ENCODE measurements around the gene MED8. TPM values are rescaled to one million over a fixed set of nuclear protein-coding genes. Genes with fewer than 3 reads are reported as not detected.
"Not testable (repeated sequence)": the region's sequence is repeated elsewhere in the genome, so short reads cannot be mapped to it uniquely, and the experiment has no call there.

The MED8 gene
- total RNA-seq, 1 experiment from 2014 or later: 61.6 TPM

DNA sequence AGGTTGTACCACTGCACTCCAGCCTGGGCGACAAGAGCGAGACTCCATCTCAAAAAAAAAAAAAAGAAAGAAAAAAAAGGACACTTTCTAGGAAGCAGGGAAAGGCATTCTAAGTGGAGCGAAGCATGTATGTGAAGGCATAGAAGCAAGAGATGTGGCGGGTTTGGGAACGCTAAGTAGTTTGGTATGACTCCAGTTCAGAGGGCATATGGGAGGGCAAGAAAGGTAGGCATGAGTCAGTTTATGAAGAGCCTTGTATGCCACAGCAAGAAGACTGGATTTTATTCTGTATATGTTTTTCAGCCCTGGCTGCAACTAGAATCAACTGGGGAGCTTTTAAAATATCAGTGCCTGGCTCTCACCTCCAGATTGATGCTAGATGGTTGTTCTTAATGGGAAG is 17.4 kb downstream of the MED8 start:
- no peaks in the 10 kb centered on the region for H3K27me3 Mint-ChIP-seq (ENCODE audit: insufficient read depth, unreplicated experiment)
- POLR2A ChIA-PET: interaction anchor here (2.6 to 7.3 kb wide), 2 partner anchors 14 to 17 kb away, joined by 10 to 48 read pairs; partner anchors contain the start of genes CDC20, MED8 and SZT2
- TF ChIP-seq, protein P1, sequence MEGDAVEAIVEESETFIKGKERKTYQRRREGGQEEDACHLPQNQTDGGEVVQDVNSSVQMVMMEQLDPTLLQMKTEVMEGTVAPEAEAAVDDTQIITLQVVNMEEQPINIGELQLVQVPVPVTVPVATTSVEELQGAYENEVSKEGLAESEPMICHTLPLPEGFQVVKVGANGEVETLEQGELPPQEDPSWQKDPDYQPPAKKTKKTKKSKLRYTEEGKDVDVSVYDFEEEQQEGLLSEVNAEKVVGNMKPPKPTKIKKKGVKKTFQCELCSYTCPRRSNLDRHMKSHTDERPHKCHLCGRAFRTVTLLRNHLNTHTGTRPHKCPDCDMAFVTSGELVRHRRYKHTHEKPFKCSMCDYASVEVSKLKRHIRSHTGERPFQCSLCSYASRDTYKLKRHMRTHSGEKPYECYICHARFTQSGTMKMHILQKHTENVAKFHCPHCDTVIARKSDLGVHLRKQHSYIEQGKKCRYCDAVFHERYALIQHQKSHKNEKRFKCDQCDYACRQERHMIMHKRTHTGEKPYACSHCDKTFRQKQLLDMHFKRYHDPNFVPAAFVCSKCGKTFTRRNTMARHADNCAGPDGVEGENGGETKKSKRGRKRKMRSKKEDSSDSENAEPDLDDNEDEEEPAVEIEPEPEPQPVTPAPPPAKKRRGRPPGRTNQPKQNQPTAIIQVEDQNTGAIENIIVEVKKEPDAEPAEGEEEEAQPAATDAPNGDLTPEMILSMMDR (IDR thresholded peaks at IDR 0.05; ENCODE audit: unreplicated experiment): no peak
- no TSS peak for BruUV-seq (replicated peaks)
- no peak overlapping the region for H3K27ac Mint-ChIP-seq (ENCODE audit: low read depth, unreplicated experiment)
- H3K4me3 Mint-ChIP-seq (ENCODE audit: unreplicated experiment): no peak overlapping the region
- CTCF ChIA-PET: no interaction called here
- DNase-seq (ENCODE audit: unreplicated experiment): no peak
- H3K4me1 Mint-ChIP-seq (ENCODE audit: insufficient read depth, unreplicated experiment): peaks cover 12% of the 10 kb centered on the region
- intact Hi-C loops (cut with micrococcal nuclease): no loop called here
- H3K9me3 Mint-ChIP-seq (ENCODE audit: unreplicated experiment): no peaks in the 10 kb centered on the region
- no peaks in the 10 kb centered on the region for H3K36me3 Mint-ChIP-seq (ENCODE audit: insufficient read depth, unreplicated experiment)

DNA sequence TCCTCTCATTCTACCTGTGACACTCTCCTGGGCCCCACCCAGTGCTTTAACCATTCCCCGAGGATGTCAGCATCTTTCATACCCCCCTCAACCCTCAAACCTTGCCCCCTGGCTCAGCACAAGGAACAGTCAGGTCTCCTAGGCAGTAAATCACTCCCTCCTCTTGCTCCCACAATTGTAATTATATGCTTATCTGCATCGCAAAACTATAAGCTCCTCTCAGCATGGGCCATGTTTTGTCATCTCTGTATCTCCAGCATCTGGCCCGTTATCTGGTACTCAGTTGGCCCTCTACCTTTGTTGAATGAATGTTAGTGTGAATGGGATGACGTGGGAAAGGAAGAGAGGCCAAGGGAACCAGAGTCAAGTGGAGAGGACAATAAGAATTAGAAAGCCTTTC is 19.0 kb downstream of the MED8 start:
- no peak for DNase-seq (ENCODE audit: unreplicated experiment)
- Mint-ChIP-seq H3K9me3 (ENCODE audit: unreplicated experiment) (no peaks in the 10 kb centered on the region), H3K27me3 (ENCODE audit: insufficient read depth, unreplicated experiment) (no peaks in the 10 kb centered on the region), H3K36me3 (ENCODE audit: insufficient read depth, unreplicated experiment) (peaks cover 7% of the 10 kb centered on the region), H3K4me3 (ENCODE audit: unreplicated experiment) (no peak overlapping the region), H3K27ac (ENCODE audit: low read depth, unreplicated experiment) (peak overlapping the region; percentile 24), H3K4me1 (ENCODE audit: insufficient read depth, unreplicated experiment) (peaks cover 21% of the 10 kb centered on the region)
- ChIA-PET POLR2A (interaction anchor here (1.3 kb wide), 1 partner anchor 144 kb away, joined by 4 read pairs; no protein-coding TSS in a partner anchor), CTCF (interaction anchor here (1.0 to 1.8 kb wide), 2 partner anchors 12 to 20 kb away, joined by 3 to 6 read pairs; partner anchors contain the start of genes MED8 and SZT2)
- intact Hi-C loops (cut with micrococcal nuclease): no loop called here
- no TSS peak for BruUV-seq (replicated peaks)
- TF ChIP-seq, protein P1 (IDR thresholded peaks at IDR 0.05; ENCODE audit: unreplicated experiment): no peak

DNA sequence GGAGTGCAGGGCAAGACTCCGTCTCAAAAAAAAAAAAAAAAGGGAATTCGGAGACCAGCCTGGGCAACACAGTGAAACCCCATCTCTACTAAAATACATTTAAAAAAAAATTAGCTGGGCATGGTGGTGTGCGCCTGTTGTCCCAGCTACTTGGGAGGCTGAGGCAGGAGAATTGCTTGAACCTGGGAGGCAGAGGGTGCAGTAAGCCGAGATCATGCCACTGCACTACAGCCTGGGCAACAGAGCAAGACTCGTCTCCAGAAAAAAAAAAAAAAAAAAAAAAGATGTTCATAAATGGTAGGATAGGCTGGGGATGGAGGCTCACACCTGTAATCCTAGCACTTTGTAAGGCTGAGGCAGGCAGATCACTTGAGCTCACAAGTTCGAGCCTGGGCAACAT is 19.8 kb downstream of the MED8 start:
- H3K27me3 Mint-ChIP-seq (ENCODE audit: insufficient read depth, unreplicated experiment); H3K4me3 Mint-ChIP-seq (ENCODE audit: unreplicated experiment); H3K36me3 Mint-ChIP-seq (ENCODE audit: insufficient read depth, unreplicated experiment); H3K27ac Mint-ChIP-seq (ENCODE audit: low read depth, unreplicated experiment); BruUV-seq (replicated peaks); intact Hi-C loops (cut with micrococcal nuclease); DNase-seq (ENCODE audit: unreplicated experiment); H3K9me3 Mint-ChIP-seq (ENCODE audit: unreplicated experiment): not testable (repeated sequence)
- POLR2A ChIA-PET: interaction anchor here (1.3 to 4.9 kb wide), 2 partner anchors 19 to 143 kb away, joined by 4 to 69 read pairs; partner anchors contain the start of genes MED8 and SZT2
- CTCF ChIA-PET: interaction anchor here (0.7 to 1.0 kb wide), 2 partner anchors 13 to 139 kb away, joined by 3 read pairs; no protein-coding TSS in a partner anchor
- H3K4me1 Mint-ChIP-seq (ENCODE audit: insufficient read depth, unreplicated experiment): peaks cover 28% of the 10 kb centered on the region

DNA sequence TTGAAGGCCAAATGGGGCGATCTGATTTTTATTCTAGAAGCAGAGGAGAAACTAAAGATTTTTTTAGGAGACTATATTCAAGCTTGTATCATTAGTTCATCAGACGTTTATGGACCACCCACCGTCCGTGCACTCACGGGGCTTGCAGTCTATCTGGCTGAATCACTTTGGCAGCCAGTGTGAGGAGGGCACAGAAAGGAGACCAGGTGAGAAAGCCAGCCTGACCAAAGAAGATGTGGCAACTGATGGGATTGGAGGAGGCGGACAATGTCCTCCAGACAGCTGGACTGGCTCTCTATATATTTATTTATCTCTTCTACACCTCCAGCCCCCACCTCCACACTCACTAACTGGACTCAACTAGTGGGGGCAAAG is 21.0 kb downstream of the MED8 start:
- BruUV-seq (replicated peaks): no TSS peak

More for the DNA sequence above, 21.0 kb downstream of the MED8 start:
- CTCF ChIA-PET: interaction anchor here (0.6 to 1.2 kb wide), 6 partner anchors 10 to 298 kb away, joined by 3 to 8 read pairs (median 4); partner anchors contain the start of gene CDC20
- Mint-ChIP-seq H3K4me1 (ENCODE audit: insufficient read depth, unreplicated experiment) (peaks cover 33% of the 10 kb centered on the region), H3K4me3 (ENCODE audit: unreplicated experiment) (peak overlapping the region; percentile 87), H3K27me3 (ENCODE audit: insufficient read depth, unreplicated experiment) (no peaks in the 10 kb centered on the region), H3K36me3 (ENCODE audit: insufficient read depth, unreplicated experiment) (peaks cover 14% of the 10 kb centered on the region), H3K9me3 (ENCODE audit: unreplicated experiment) (no peaks in the 10 kb centered on the region), H3K27ac (ENCODE audit: low read depth, unreplicated experiment) (peak overlapping the region; percentile 84)
- intact Hi-C loops (cut with micrococcal nuclease): loop anchor here (1.0 kb wide), 1 partner anchor 21 kb away; the partner anchor contains the start of genes MED8 and SZT2
- TF ChIP-seq, protein P1 (IDR thresholded peaks at IDR 0.05; ENCODE audit: unreplicated experiment): no peak
- POLR2A ChIA-PET: interaction anchor here (0.6 to 4.9 kb wide), 20 partner anchors 8 to 456 kb away, joined by 3 to 69 read pairs (median 6); partner anchors contain the start of genes C1orf210, CDC20, CFAP57 and EBNA1BP2
- DNase-seq (ENCODE audit: unreplicated experiment): no peak
